ENCODE data around the gene RANBP17. TPM values are rescaled to one million over a fixed set of nuclear protein-coding genes. Genes with fewer than 3 reads are reported as not detected.
"Not testable (repeated sequence)": the region's sequence is repeated elsewhere in the genome, so short reads cannot be mapped to it uniquely, and the experiment has no call there.

RANBP17 gene
- total RNA-seq, 6 donors from 2014 or later: 12.6 to 81.4 (median 23.9) TPM

DNA sequence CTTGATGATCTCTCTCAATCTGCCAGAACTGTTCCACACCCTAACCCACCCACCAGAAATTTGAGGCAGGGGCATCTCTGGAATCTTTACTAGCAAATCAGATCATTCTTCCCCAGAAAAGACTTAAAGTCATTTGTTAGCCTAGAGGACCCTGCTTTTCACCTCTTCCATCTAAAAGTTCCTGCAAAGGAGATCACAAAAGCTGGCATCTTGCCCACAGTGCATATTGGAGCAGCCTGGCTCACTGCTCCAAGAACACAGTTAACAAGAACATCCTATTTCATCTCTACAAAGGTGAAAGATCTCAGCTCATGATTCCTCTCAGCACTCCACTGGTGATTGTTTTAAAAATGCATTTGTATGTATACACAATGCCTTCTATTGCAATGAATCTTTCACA is 42.0 kb upstream of the RANBP17 start:
- TF ChIP-seq EP300 (IDR thresholded peaks at IDR 0.05) (no peak), POLR2A (IDR thresholded peaks at IDR 0.05) (no peak), CTCF (IDR thresholded peaks at IDR 0.05) (no peak), POLR2AphosphoS5 (IDR thresholded peaks at IDR 0.05) (no peak)
- Histone ChIP-seq H3K9me3 (no peaks in the 10 kb centered on the region), H3K27ac (no peak overlapping the region), H3K36me3 (no peaks in the 10 kb centered on the region), H3K27me3 (no peaks in the 10 kb centered on the region), H3K4me1 (peaks cover 0 to 4% (median 0%) of the 10 kb centered on the region in 4 donors), H3K4me3 (no peak overlapping the region)
- DNase-seq (no peak), ATAC-seq (ENCODE audit: low FRiP score in 2 of 2) (no peak)

DNA sequence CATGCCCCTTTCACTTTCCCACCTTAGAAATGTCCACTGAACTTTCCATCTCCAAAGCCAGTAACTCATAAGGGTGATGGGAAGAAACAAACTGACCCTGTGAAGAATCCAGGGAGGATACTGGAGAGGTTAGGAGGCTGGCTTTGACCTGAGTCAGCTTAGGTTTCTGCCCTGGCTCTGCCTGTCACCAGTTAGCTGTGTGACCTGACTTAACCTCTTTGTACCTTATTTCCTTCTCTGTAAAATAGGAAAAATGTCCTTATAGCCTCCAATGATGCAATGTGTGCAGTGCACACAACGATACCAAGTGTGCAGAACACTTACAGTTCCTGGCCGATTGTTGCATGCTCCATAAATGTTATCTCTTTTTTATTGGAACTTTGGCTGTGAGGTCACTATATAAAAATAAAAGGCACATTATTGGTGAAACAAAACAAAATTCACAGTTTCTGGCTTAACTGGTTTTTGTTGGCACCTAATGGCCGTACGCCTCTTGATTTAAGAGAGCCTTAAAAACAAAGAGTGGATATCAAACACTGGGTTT is 40.5 kb upstream of the RANBP17 start:
- no peak overlapping the region for H3K27ac ChIP-seq
- no peaks in the 10 kb centered on the region for H3K27me3 ChIP-seq
- H3K4me1 ChIP-seq: peaks cover 0 to 4% (median 0%) of the 10 kb centered on the region in 4 donors
- ATAC-seq (ENCODE audit: low FRiP score in 2 of 2) (peak in 1 of 2 donors; percentile 75), DNase-seq (peak in 1 of 2 donors; percentile 41)
- WGBS, 2 donors: 55 to 69% methylated on average over 4 of the region's 4 CpGs
- TF ChIP-seq POLR2AphosphoS5 (IDR thresholded peaks at IDR 0.05) (no peak), CTCF (IDR thresholded peaks at IDR 0.05) (no peak), POLR2A (IDR thresholded peaks at IDR 0.05) (no peak), EP300 (IDR thresholded peaks at IDR 0.05) (no peak)
- H3K4me3 ChIP-seq: no peak overlapping the region
- no peaks in the 10 kb centered on the region for H3K36me3 ChIP-seq
- peaks cover 0 to 4% (median 0%) of the 10 kb centered on the region in 4 donors for H3K9me3 ChIP-seq

DNA sequence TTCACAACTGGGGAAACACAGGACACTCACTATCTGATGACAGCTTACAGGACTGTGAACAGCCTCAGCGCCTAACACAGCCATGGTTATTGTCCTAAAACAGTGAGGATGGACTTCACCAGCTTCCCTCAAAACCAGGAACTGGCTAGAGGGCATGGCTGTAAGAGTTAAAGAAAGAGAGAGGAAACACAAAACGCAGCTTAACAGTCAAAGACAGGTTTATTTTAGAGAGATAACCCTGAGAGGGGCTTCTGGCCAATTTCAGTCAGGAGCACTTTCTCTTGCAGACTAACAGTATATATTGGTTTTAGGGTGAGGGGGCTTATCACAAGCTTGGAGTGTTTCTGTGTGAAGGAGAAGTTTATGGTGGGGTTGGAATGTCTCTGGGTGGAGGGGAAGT is 35.7 kb upstream of the RANBP17 start:
- H3K4me1 ChIP-seq: peaks cover 0 to 4% (median 0%) of the 10 kb centered on the region in 4 donors
- WGBS, 2 donors: 75 to 88% methylated on average over 2 of the region's 2 CpGs
- DNase-seq: no peak
- TF ChIP-seq EP300 (IDR thresholded peaks at IDR 0.05) (no peak), POLR2A (IDR thresholded peaks at IDR 0.05) (no peak), POLR2AphosphoS5 (IDR thresholded peaks at IDR 0.05) (no peak), CTCF (IDR thresholded peaks at IDR 0.05) (no peak)
- peaks cover 0 to 4% (median 0%) of the 10 kb centered on the region in 4 donors for H3K9me3 ChIP-seq
- no peak for ATAC-seq (ENCODE audit: low FRiP score in 2 of 2)
- no peak overlapping the region for H3K4me3 ChIP-seq
- no peak overlapping the region for H3K27ac ChIP-seq
- no peaks in the 10 kb centered on the region for H3K27me3 ChIP-seq
- no peaks in the 10 kb centered on the region for H3K36me3 ChIP-seq

DNA sequence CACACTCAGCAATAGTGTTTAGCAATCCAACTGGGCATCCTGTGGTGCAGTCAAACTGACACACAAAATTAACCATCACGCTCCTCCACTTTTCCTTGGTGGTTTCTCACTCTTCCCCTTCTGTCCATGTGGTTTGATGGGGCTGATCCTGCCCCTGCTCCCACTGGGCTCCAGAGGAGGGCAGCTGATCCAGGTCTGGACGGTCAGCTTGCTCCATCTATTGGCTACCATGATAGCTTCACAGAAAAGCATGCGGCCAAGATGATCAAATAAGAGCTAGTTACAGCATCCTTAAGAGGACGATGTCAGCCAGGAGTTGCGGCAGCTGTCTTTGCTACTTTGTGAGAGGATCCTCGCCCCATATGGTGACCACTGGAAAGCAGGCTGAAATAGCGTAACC is 29.6 kb upstream of the RANBP17 start:
- Histone ChIP-seq H3K4me1 (no peaks in the 10 kb centered on the region), H3K27me3 (no peaks in the 10 kb centered on the region), H3K4me3 (no peak overlapping the region), H3K9me3 (no peaks in the 10 kb centered on the region), H3K36me3 (no peaks in the 10 kb centered on the region), H3K27ac (no peak overlapping the region)
- ATAC-seq (ENCODE audit: low FRiP score in 2 of 2): no peak
- 79 to 86% methylated on average over 7 of the region's 7 CpGs for WGBS, 2 donors
- no peak for DNase-seq
- TF ChIP-seq EP300 (IDR thresholded peaks at IDR 0.05): no peak
- no peak for TF ChIP-seq POLR2A (IDR thresholded peaks at IDR 0.05)
- no peak for TF ChIP-seq CTCF (IDR thresholded peaks at IDR 0.05)
- TF ChIP-seq POLR2AphosphoS5 (IDR thresholded peaks at IDR 0.05): no peak

DNA sequence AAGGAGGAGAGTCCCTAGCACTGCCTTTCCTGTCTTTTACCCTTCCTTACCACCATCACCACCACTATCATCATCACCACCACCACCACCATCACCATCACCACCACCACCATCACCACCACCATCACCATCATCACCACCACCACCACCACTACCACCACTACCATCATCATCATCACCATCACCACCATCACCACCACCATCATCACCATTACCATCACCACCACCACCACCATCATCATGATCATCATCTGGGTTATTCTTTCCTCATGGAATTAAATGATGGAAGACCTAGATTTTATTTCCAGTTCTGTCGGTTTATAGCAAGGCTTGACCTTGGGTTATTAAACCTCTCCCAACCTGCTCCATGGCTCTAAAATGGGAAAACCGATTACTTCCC is 27.8 kb upstream of the RANBP17 start:
- H3K36me3 ChIP-seq; H3K4me1 ChIP-seq; H3K27ac ChIP-seq; ATAC-seq (ENCODE audit: low FRiP score in 2 of 2); DNase-seq; H3K4me3 ChIP-seq; H3K27me3 ChIP-seq; H3K9me3 ChIP-seq: not testable (repeated sequence)
- 95 to 96% methylated on average over 2 of the region's 2 CpGs for WGBS, 2 donors
